MCF 10A (cell line): ENCODE data around the gene ACO1. TPM values are rescaled to one million over a fixed set of nuclear protein-coding genes. Genes with fewer than 3 reads are reported as not detected.

ENCODE experiments used
- BruUV-seq: library from RNA; stranded (reverse); fragments of 400-500 nt; replicated peaks from 2 replicates; lab custom pipeline; 2021; lab: Mats Ljungman, UMichigan
- CTCF ChIA-PET: fragments of 300-600 bp; sonication (Branson Sonifier 250); formaldehyde crosslinking; extraction: SDS; loops from one replicate; lab custom pipeline; 2021; ENCODE audit warnings: antibody characterized with exemption, inconsistent platforms; lab: Yijun Ruan, JAX
- POLR2A ChIA-PET: fragments of 300-600, 350-650 bp; sonication (Branson Sonifier 250); formaldehyde crosslinking; extraction: SDS; loops from one replicate; lab custom pipeline; 2020; ENCODE audit warnings: antibody characterized with exemption, inconsistent platforms; lab: Yijun Ruan, JAX
- DNase-seq: peaks from one replicate; pipeline ENCODE4 v3.0.0-alpha.2; 2018; ENCODE audit not compliant: unreplicated experiment
- H3K27ac Mint-ChIP-seq: one replicate; pipeline ENCODE4 v1.8.0; 2022; ENCODE audit warnings: mild to moderate bottlenecking, low read depth, mixed read lengths; ENCODE audit not compliant: unreplicated experiment
- H3K27me3 Mint-ChIP-seq: one replicate; pipeline ENCODE4 v1.8.0; 2022; ENCODE audit warnings: mixed read lengths; ENCODE audit not compliant: insufficient read depth, unreplicated experiment
- H3K36me3 Mint-ChIP-seq: one replicate; pipeline ENCODE4 v1.8.0; 2022; ENCODE audit warnings: mild to moderate bottlenecking, moderate library complexity, mixed read lengths; ENCODE audit not compliant: insufficient read depth, unreplicated experiment
- H3K4me1 Mint-ChIP-seq: one replicate; pipeline ENCODE4 v1.8.0; 2022; ENCODE audit warnings: mixed read lengths; ENCODE audit not compliant: insufficient read depth, unreplicated experiment
- H3K4me3 Mint-ChIP-seq: one replicate; pipeline ENCODE4 v1.8.0; 2022; ENCODE audit warnings: mild to moderate bottlenecking, moderate library complexity, mixed read lengths; ENCODE audit not compliant: unreplicated experiment
- H3K9me3 Mint-ChIP-seq: one replicate; pipeline ENCODE4 v1.8.0; 2022; ENCODE audit warnings: mixed read lengths; ENCODE audit not compliant: unreplicated experiment
- intact Hi-C: fragments of 100-400 bp; cut with micrococcal nuclease; formaldehyde crosslinking; loops from 2 replicates; pipeline ENCODE4 v1.14.1; 2022
- total RNA-seq: library from RNA; stranded (reverse); gene quantifications from 2 replicates; pipeline ENCODE4 v1.2.3, GENCODE V29; 2022
- TF ChIP-seq, protein P1 (sequence below): fragments of 200-600 bp; IDR thresholded peaks from one replicate; pipeline ENCODE4 v1.8.0; 2022; ENCODE audit warnings: antibody characterized with exemption, mild to moderate bottlenecking; ENCODE audit not compliant: unreplicated experiment

Gene ACO1
- total RNA-seq, 1 experiment from 2014 or later = 28.6 TPM

DNA sequence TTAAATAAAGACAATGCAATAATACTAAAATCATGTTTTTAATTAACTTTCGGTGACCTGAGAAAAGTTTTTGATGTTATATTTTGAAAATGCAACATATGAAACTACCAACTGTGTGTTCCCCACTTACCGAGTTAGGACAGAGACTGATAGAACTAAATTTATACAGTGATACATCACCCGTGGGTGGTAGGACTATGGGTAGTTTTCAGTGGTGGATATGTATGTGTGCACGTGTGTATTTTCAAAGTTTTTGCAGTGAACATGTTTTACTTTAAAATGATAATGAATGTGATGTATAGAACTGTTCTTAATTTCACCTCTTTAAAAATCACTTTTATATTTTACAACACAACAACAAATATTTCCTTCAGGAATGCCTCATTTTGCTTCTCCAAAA, 25.0 kb upstream of the ACO1 start:
- CTCF ChIA-PET = no interaction called here
- H3K36me3 Mint-ChIP-seq = no peaks in the 10 kb centered on the region
- H3K4me1 Mint-ChIP-seq = no peaks in the 10 kb centered on the region
- DNase-seq = no peak
- intact Hi-C loops = loop anchor here (10.0 kb wide), 2 partner anchors 95 to 555 kb away; no protein-coding TSS in a partner anchor
- TF ChIP-seq, protein P1, sequence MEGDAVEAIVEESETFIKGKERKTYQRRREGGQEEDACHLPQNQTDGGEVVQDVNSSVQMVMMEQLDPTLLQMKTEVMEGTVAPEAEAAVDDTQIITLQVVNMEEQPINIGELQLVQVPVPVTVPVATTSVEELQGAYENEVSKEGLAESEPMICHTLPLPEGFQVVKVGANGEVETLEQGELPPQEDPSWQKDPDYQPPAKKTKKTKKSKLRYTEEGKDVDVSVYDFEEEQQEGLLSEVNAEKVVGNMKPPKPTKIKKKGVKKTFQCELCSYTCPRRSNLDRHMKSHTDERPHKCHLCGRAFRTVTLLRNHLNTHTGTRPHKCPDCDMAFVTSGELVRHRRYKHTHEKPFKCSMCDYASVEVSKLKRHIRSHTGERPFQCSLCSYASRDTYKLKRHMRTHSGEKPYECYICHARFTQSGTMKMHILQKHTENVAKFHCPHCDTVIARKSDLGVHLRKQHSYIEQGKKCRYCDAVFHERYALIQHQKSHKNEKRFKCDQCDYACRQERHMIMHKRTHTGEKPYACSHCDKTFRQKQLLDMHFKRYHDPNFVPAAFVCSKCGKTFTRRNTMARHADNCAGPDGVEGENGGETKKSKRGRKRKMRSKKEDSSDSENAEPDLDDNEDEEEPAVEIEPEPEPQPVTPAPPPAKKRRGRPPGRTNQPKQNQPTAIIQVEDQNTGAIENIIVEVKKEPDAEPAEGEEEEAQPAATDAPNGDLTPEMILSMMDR = no peak
- no peak overlapping the region for H3K4me3 Mint-ChIP-seq
- H3K9me3 Mint-ChIP-seq = no peaks in the 10 kb centered on the region
- peaks cover 24% of the 10 kb centered on the region for H3K27me3 Mint-ChIP-seq
- BruUV-seq = no TSS peak
- no peak overlapping the region for H3K27ac Mint-ChIP-seq
- POLR2A ChIA-PET = interaction anchor here (0.9 kb wide), 1 partner anchor 343 kb away, joined by 3 read pairs; no protein-coding TSS in a partner anchor

DNA sequence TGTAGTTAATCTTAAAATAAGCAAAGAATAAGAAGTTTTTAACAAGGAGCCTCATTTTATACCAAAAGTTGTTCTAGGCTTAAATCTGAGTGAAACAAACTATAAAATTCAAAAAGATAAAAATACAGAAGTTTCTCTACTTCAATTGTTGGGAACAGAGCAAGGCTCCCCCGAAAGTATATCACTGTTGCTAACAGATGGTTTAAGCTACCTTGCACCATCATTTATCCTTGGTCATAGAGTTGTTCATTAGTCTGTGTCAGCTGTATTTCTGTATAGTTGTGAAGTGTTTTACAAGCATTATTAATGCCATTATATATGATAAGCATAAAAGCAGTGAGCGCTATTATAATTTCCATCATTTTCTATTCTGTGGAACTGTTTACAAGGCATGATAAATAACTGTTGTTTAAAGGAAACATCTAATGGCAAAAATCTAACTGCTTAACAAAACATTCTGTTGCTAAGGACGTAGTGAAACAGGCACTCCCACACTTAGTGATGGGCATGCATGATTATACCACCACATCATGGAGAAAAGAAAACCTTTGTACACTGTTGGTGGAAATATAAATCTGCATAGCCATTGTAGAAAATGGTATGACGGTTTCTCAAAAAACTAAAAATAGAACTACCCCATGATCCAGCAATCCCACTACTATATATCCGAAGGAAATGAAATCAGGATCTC, 23.3 kb upstream of the ACO1 start:
- H3K27ac Mint-ChIP-seq = no peak overlapping the region
- no peak for DNase-seq
- H3K4me3 Mint-ChIP-seq = no peak overlapping the region
- H3K36me3 Mint-ChIP-seq = no peaks in the 10 kb centered on the region
- no TSS peak for BruUV-seq
- no peaks in the 10 kb centered on the region for H3K9me3 Mint-ChIP-seq
- POLR2A ChIA-PET = no interaction called here
- H3K4me1 Mint-ChIP-seq = no peaks in the 10 kb centered on the region
- CTCF ChIA-PET = interaction anchor here (0.5 to 1.1 kb wide), 2 partner anchors 17 to 1013 kb away, joined by 3 read pairs; no protein-coding TSS in a partner anchor
- intact Hi-C loops = no loop called here
- TF ChIP-seq, protein P1 = no peak
- H3K27me3 Mint-ChIP-seq = peaks cover 24% of the 10 kb centered on the region

DNA sequence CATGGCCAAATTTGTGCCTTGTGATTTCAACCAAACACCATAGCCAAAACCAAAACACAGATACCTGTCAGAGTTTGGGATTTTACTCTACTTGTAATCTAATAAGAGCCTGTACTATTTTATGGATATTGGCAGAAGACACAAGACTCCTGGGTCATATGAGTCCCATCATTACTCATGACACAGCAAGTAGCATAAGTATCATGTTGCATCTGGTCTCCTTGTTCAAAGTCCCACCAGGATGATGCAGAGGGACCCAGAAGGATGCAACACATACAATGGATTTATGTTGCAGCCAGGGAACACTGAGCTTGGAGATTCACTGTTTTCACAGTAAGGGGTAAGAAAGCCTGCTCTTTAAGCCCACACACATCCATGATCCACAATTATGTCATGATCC, 13.2 kb upstream of the ACO1 start:
- ChIA-PET POLR2A (interaction anchor here (1.3 kb wide), 1 partner anchor 8 kb away, joined by 5 read pairs; no protein-coding TSS in a partner anchor), CTCF (interaction anchor here (1.4 kb wide), 1 partner anchor 209 kb away, joined by 6 read pairs; no protein-coding TSS in a partner anchor)
- H3K36me3 Mint-ChIP-seq = no peaks in the 10 kb centered on the region
- intact Hi-C loops = no loop called here
- peaks cover 4% of the 10 kb centered on the region for H3K9me3 Mint-ChIP-seq
- DNase-seq = no peak
- H3K27ac Mint-ChIP-seq = no peak overlapping the region
- TF ChIP-seq, protein P1 = no peak
- no peak overlapping the region for H3K4me3 Mint-ChIP-seq
- H3K4me1 Mint-ChIP-seq = no peaks in the 10 kb centered on the region
- BruUV-seq = no TSS peak
- H3K27me3 Mint-ChIP-seq = no peaks in the 10 kb centered on the region

DNA sequence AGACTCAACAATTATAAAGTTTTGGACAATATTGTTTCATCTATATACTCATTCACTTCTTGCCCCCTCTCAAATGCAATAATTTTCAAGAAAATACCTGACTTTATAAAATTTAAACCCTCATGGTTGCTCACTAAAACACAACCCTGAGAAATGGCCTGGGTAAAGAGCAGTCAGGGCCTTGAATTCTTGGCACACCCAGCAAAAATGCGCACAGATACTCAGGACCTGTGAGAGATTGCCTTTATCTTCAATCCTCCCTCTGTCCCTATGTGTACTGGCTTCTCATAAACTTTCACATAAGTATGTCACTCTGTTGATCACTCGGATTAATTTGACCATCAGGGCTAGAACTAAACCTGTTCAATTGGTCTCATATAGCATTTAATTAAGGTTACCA, 12.8 kb upstream of the ACO1 start:
- BruUV-seq = no TSS peak
- Mint-ChIP-seq H3K27me3 (no peaks in the 10 kb centered on the region), H3K4me1 (no peaks in the 10 kb centered on the region), H3K9me3 (peaks cover 4% of the 10 kb centered on the region), H3K4me3 (no peak overlapping the region), H3K27ac (no peak overlapping the region), H3K36me3 (no peaks in the 10 kb centered on the region)
- intact Hi-C loops = no loop called here
- no peak for DNase-seq
- TF ChIP-seq, protein P1 = no peak
- ChIA-PET POLR2A (no interaction called here), CTCF (no interaction called here)
